Measurements from ENCODE around the gene ILKAP. TPM values are rescaled to one million over a fixed set of nuclear protein-coding genes. Genes with fewer than 3 reads are reported as not detected.
A peak's percentile ranks its signal among the peaks of the same experiment; 100 is the strongest.

Gene ILKAP
- total and polyA plus RNA-seq, 4 experiments from 2014 or later = 44.4 to 87.8 (median 63.2) TPM

DNA sequence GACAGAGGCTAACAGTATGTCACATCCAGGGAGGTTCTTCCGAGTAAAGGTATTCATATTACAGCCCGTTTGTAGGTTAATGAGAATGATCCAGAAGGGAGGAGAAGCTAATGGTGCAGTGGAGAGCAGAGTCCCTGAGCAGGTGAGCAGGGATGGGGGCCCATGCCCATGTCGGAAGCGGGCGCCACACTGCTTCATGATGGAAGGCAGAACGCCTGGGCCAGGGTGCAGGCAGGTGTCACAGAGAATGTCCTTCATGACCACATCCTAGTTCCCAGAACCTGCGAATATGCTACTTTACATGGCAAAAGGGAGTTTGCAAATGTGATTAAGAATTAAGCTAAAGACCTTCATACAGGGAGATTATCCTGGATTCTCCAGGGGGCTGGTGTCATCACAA, 32.4 kb upstream of the ILKAP start:
- H3K4me3 ChIP-seq (ENCODE audit: low read length in 2 of 2) = no peak overlapping the region
- Mint-ChIP-seq H3K36me3 (no peaks in the 10 kb centered on the region), H3K4me1 (peaks cover 8 to 48% (median 14%) of the 10 kb centered on the region in 4 donors), H3K9me3 (peaks cover 0 to 1% (median 0%) of the 10 kb centered on the region in 8 donors), H3K27ac (peak overlapping the region in 1 of 7 donors; percentile 46), H3K4me3 (peak overlapping the region in 4 of 8 donors; percentile 3 to 44 (median 26)), H3K27me3 (peaks cover 18 to 26% of the 10 kb centered on the region in 2 donors)
- POLR2A ChIA-PET (ENCODE audit: partially characterized antibody) = no interaction called here
- H3K27me3 ChIP-seq (ENCODE audit: insufficient read depth, low read length) = peaks cover 8% of the 10 kb centered on the region
- CTCF ChIA-PET (ENCODE audit: partially characterized antibody) = no interaction called here
- intact Hi-C loops (cut with micrococcal nuclease) = no loop called here
- no peak for DNase-seq
- H3K9me3 ChIP-seq (ENCODE audit: control insufficient read depth in 1 of 2, low read length in 2 of 2) = no peaks in the 10 kb centered on the region
- H3K27ac ChIP-seq (ENCODE audit: low read depth, low read length) = no peak overlapping the region
- no peaks in the 10 kb centered on the region for H3K36me3 ChIP-seq (ENCODE audit: insufficient read depth, low read length)
- H3K4me1 ChIP-seq (ENCODE audit: insufficient read depth, low read length) = peaks cover 23% of the 10 kb centered on the region

DNA sequence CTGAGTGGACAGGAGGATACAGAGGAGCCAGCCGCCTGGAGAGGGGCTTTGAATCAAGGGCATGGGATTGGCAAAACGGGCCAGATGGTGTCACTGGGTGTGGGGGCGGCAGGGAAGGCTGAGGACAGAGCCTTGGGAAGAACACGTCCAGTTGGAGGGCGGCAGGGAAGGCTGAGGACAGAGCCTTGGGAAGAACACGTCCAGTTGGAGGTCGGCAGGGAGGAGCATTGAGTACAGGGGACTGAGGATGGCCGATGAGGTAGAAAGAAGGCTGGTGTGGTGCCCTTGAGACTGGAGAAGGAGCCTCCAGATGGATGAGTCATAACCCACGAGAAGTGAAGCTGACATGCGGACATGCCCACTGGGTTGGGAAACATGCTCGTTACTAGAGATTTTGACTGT, 31.8 kb upstream of the ILKAP start:
- H3K9me3 ChIP-seq (ENCODE audit: control insufficient read depth in 1 of 2, low read length in 2 of 2) = no peaks in the 10 kb centered on the region
- intact Hi-C loops (cut with micrococcal nuclease) = no loop called here
- H3K27me3 ChIP-seq (ENCODE audit: insufficient read depth, low read length) = peaks cover 8% of the 10 kb centered on the region
- Mint-ChIP-seq H3K9me3 (peaks cover 0 to 1% (median 0%) of the 10 kb centered on the region in 8 donors), H3K27me3 (peaks cover 18 to 26% of the 10 kb centered on the region in 2 donors), H3K27ac (peak overlapping the region in 2 of 7 donors; percentile 8 to 31), H3K4me3 (peak overlapping the region; percentile 23 to 76 (median 68)), H3K36me3 (no peaks in the 10 kb centered on the region), H3K4me1 (peaks cover 13 to 51% (median 19%) of the 10 kb centered on the region in 4 donors)
- no peak for DNase-seq
- ChIA-PET CTCF (ENCODE audit: partially characterized antibody) (no interaction called here), POLR2A (ENCODE audit: partially characterized antibody) (no interaction called here)
- no peak overlapping the region for H3K27ac ChIP-seq (ENCODE audit: low read depth, low read length)
- no peaks in the 10 kb centered on the region for H3K36me3 ChIP-seq (ENCODE audit: insufficient read depth, low read length)
- no peak overlapping the region for H3K4me3 ChIP-seq (ENCODE audit: low read length in 2 of 2)
- H3K4me1 ChIP-seq (ENCODE audit: insufficient read depth, low read length) = peaks cover 27% of the 10 kb centered on the region

DNA sequence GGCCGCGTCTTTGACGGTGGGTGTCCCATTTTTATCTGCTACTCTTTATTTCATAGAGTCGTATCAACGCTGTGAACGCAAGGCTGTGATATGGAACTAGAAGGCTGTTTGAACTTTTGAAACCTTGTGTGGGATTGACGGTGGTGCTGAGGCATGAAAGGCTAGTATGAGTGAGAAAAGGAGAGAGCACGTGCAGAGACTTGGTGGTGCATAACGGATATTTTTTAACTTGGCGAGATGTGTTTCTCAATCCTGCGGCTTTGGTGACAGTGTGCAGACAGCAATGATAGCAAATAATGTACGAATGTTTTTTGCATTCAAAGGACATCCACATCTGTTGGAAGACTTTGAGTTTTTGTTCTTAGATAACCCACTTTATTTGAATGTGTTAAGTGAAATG, 30.1 kb upstream of the ILKAP start:
- peak overlapping the region; percentile 22 to 76 (median 66) for H3K4me3 Mint-ChIP-seq
- peaks cover 18 to 24% of the 10 kb centered on the region in 2 donors for H3K27me3 Mint-ChIP-seq
- peaks cover 13 to 55% (median 21%) of the 10 kb centered on the region in 4 donors for H3K4me1 Mint-ChIP-seq
- Histone ChIP-seq H3K27ac (ENCODE audit: low read depth, low read length) (no peak overlapping the region), H3K9me3 (ENCODE audit: control insufficient read depth in 1 of 2, low read length in 2 of 2) (no peaks in the 10 kb centered on the region), H3K27me3 (ENCODE audit: insufficient read depth, low read length) (peaks cover 8% of the 10 kb centered on the region), H3K4me1 (ENCODE audit: insufficient read depth, low read length) (peaks cover 19% of the 10 kb centered on the region), H3K4me3 (ENCODE audit: low read length in 2 of 2) (no peak overlapping the region), H3K36me3 (ENCODE audit: insufficient read depth, low read length) (no peaks in the 10 kb centered on the region)
- DNase-seq = no peak
- ChIA-PET CTCF (ENCODE audit: partially characterized antibody) (interaction anchor here (1.0 kb wide), 1 partner anchor 31 kb away, joined by 4 read pairs; no protein-coding TSS in a partner anchor), POLR2A (ENCODE audit: partially characterized antibody) (interaction anchor here (0.8 to 1.7 kb wide), 3 partner anchors 17 to 56 kb away, joined by 3 to 7 read pairs (median 4); partner anchors contain the start of gene ILKAP)
- peaks cover 0 to 1% (median 0%) of the 10 kb centered on the region in 8 donors for H3K9me3 Mint-ChIP-seq
- H3K27ac Mint-ChIP-seq = peak overlapping the region in 1 of 7 donors; percentile 9
- intact Hi-C loops (cut with micrococcal nuclease) = no loop called here
- H3K36me3 Mint-ChIP-seq = no peaks in the 10 kb centered on the region

DNA sequence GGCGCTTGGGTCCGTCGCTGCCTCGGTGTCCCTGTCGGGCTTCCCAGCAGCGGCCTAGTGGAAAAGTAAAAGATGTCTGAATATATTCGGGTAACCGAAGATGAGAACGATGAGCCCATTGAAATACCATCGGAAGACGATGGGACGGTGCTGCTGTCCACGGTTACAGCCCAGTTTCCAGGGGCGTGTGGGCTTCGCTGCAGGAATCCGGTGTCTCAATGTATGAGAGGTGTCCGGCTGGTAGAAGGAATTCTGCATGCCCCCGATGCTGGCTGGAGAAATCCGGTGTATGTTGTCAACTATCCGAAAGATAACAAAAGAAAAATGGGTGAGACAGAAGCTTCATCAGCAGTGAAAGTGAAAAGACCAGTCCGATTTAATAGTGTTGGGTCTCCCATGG, 28.3 kb upstream of the ILKAP start:
- Histone ChIP-seq H3K27ac (ENCODE audit: low read depth, low read length) (no peak overlapping the region), H3K4me3 (ENCODE audit: low read length in 2 of 2) (peak overlapping the region in 1 of 2 donors; percentile 55), H3K9me3 (ENCODE audit: control insufficient read depth in 1 of 2, low read length in 2 of 2) (no peaks in the 10 kb centered on the region), H3K36me3 (ENCODE audit: insufficient read depth, low read length) (no peaks in the 10 kb centered on the region), H3K27me3 (ENCODE audit: insufficient read depth, low read length) (peaks cover 6% of the 10 kb centered on the region), H3K4me1 (ENCODE audit: insufficient read depth, low read length) (peaks cover 16% of the 10 kb centered on the region)
- Mint-ChIP-seq H3K4me1 (peaks cover 13 to 47% (median 21%) of the 10 kb centered on the region in 4 donors), H3K4me3 (peak overlapping the region; percentile 75 to 92 (median 80)), H3K36me3 (no peaks in the 10 kb centered on the region), H3K9me3 (peaks cover 0 to 1% (median 0%) of the 10 kb centered on the region in 8 donors), H3K27me3 (peaks cover 18 to 24% of the 10 kb centered on the region in 2 donors), H3K27ac (peak overlapping the region in 2 of 7 donors; percentile 7 to 72)
- ChIA-PET CTCF (ENCODE audit: partially characterized antibody) (interaction anchor here (1.2 to 1.8 kb wide), 2 partner anchors 10 to 309 kb away, joined by 3 to 4 read pairs; no protein-coding TSS in a partner anchor), POLR2A (ENCODE audit: partially characterized antibody) (interaction anchor here (1.2 to 1.8 kb wide), 5 partner anchors 8 to 30 kb away, joined by 3 to 17 read pairs (median 4); partner anchors contain the start of genes HES6 and ILKAP)
- intact Hi-C loops (cut with micrococcal nuclease) = loop anchor here (1.0 to 2.0 kb wide), 3 partner anchors 29 to 263 kb away; partner anchors contain the start of genes ILKAP and SCLY
- DNase-seq = no peak

DNA sequence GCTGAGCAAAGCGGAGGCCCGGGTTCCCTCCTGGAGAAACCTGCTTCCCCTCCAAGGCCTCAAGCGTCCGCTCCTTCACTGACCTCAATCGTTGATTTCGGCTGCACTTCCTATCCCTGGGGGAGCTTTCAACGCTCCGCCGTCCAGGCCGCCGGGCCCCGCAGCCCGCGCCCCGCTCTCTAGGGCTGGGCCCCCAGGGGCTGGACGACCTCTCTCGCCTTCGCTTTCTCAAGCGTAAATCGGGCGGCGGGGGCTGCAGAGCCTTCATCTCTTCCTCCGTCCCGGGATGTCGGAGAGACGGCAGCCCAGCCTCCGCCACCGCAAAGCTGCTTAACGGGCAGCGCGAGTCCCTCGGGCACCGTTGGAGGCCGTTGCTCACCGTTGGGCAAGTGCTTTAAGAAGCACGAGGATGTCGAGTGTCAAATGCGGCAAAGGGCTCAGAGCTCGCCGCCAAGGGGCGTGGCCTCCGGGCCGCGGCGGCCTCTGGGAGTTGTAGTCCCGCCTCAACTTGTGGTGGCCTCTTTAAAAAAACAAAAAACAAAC, 27.8 kb upstream of the ILKAP start:
- Histone ChIP-seq H3K27me3 (ENCODE audit: insufficient read depth, low read length) (peaks cover 3% of the 10 kb centered on the region), H3K27ac (ENCODE audit: low read depth, low read length) (no peak overlapping the region), H3K36me3 (ENCODE audit: insufficient read depth, low read length) (no peaks in the 10 kb centered on the region), H3K9me3 (ENCODE audit: control insufficient read depth in 1 of 2, low read length in 2 of 2) (no peaks in the 10 kb centered on the region), H3K4me3 (ENCODE audit: low read length in 2 of 2) (peak overlapping the region; percentile 20 to 55), H3K4me1 (ENCODE audit: insufficient read depth, low read length) (peaks cover 16% of the 10 kb centered on the region)
- peaks cover 0 to 1% (median 0%) of the 10 kb centered on the region in 8 donors for H3K9me3 Mint-ChIP-seq
- DNase-seq = peak; percentile 44 to 83 (median 78)
- H3K4me3 Mint-ChIP-seq = peak overlapping the region; percentile 75 to 92 (median 80)
- H3K27me3 Mint-ChIP-seq = peaks cover 16 to 23% of the 10 kb centered on the region in 2 donors
- H3K4me1 Mint-ChIP-seq = peaks cover 13 to 47% (median 21%) of the 10 kb centered on the region in 4 donors
- H3K36me3 Mint-ChIP-seq = no peaks in the 10 kb centered on the region
- peak overlapping the region in 6 of 7 donors; percentile 7 to 72 (median 50) for H3K27ac Mint-ChIP-seq
- intact Hi-C loops (cut with micrococcal nuclease) = loop anchor here (1.0 to 2.0 kb wide), 3 partner anchors 28 to 263 kb away; partner anchors contain the start of genes ILKAP and SCLY
- POLR2A ChIA-PET (ENCODE audit: partially characterized antibody) = interaction anchor here (1.2 to 1.8 kb wide), 5 partner anchors 8 to 30 kb away, joined by 3 to 17 read pairs (median 4); partner anchors contain the start of genes HES6 and ILKAP
- CTCF ChIA-PET (ENCODE audit: partially characterized antibody) = interaction anchor here (1.2 to 1.8 kb wide), 2 partner anchors 9 to 308 kb away, joined by 3 to 4 read pairs; no protein-coding TSS in a partner anchor

DNA sequence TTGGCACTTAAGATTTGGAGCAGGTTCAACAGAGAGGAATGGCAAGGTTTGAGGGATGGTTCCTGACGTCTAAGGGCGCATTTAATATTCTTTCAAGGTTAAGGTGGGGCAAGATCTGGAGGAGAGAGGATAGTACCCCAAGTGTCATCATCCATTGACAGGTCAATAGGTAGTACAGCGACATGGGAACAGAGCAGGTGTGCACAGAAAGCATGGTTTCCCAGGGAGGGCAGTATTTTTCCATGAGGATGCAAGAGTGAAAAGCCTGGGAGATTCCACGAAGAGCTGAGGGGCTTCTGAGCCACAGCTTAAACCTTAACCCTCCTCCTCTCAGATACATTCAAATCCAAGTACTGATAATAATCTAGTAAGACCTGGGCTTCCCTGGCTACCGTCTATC, 27.2 kb upstream of the ILKAP start:
- no peak for DNase-seq
- no peaks in the 10 kb centered on the region for H3K36me3 Mint-ChIP-seq
- peak overlapping the region in 2 of 7 donors; percentile 4 to 57 for H3K27ac Mint-ChIP-seq
- peaks cover 3% of the 10 kb centered on the region for H3K27me3 ChIP-seq (ENCODE audit: insufficient read depth, low read length)
- no peak overlapping the region for H3K27ac ChIP-seq (ENCODE audit: low read depth, low read length)
- POLR2A ChIA-PET (ENCODE audit: partially characterized antibody) = interaction anchor here (1.3 to 1.8 kb wide), 4 partner anchors 9 to 29 kb away, joined by 3 to 17 read pairs (median 6); partner anchors contain the start of genes HES6 and ILKAP
- no peaks in the 10 kb centered on the region for H3K36me3 ChIP-seq (ENCODE audit: insufficient read depth, low read length)
- peaks cover 13 to 44% (median 21%) of the 10 kb centered on the region in 4 donors for H3K4me1 Mint-ChIP-seq
- H3K4me1 ChIP-seq (ENCODE audit: insufficient read depth, low read length) = peaks cover 16% of the 10 kb centered on the region
- H3K4me3 Mint-ChIP-seq = peak overlapping the region; percentile 4 to 88 (median 61)
- CTCF ChIA-PET (ENCODE audit: partially characterized antibody) = interaction anchor here (1.2 kb wide), 1 partner anchor 9 kb away, joined by 3 read pairs; no protein-coding TSS in a partner anchor
- intact Hi-C loops (cut with micrococcal nuclease) = loop anchor here (1.0 to 2.0 kb wide), 3 partner anchors 27 to 262 kb away; partner anchors contain the start of genes ILKAP and SCLY
- peaks cover 10 to 17% of the 10 kb centered on the region in 2 donors for H3K27me3 Mint-ChIP-seq
- no peaks in the 10 kb centered on the region for H3K9me3 ChIP-seq (ENCODE audit: control insufficient read depth in 1 of 2, low read length in 2 of 2)
- peak overlapping the region; percentile 20 to 55 for H3K4me3 ChIP-seq (ENCODE audit: low read length in 2 of 2)
- peaks cover 0 to 1% (median 0%) of the 10 kb centered on the region in 8 donors for H3K9me3 Mint-ChIP-seq

DNA sequence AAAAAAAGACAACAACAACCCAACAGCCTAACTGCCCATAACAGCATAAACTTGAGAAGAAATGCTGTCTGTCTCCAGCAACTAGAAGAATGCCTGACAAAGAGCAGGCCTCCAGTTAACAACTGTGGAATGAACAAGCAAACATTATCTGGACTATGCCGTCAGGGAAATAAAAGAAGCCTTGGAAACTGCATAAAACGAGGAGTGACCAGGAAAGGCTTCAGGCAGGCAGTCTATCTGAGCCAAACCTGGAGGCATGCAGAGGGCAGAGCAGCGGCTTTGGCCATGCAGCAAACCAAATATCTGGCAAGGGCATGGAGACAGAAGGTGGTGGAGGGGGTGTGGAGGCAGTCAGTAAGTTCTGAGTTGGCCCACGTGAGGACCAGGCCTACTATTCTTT, 25.2 kb upstream of the ILKAP start:
- Mint-ChIP-seq H3K4me3 (peak overlapping the region in 1 of 8 donors; percentile 32), H3K36me3 (no peaks in the 10 kb centered on the region), H3K27me3 (peaks cover 3 to 8% of the 10 kb centered on the region in 2 donors), H3K4me1 (peaks cover 11 to 32% (median 16%) of the 10 kb centered on the region in 4 donors), H3K9me3 (peaks cover 0 to 1% (median 0%) of the 10 kb centered on the region in 8 donors), H3K27ac (peak overlapping the region in 1 of 7 donors; percentile 25)
- Histone ChIP-seq H3K36me3 (ENCODE audit: insufficient read depth, low read length) (no peaks in the 10 kb centered on the region), H3K4me1 (ENCODE audit: insufficient read depth, low read length) (peaks cover 16% of the 10 kb centered on the region), H3K27ac (ENCODE audit: low read depth, low read length) (no peak overlapping the region), H3K4me3 (ENCODE audit: low read length in 2 of 2) (no peak overlapping the region), H3K27me3 (ENCODE audit: insufficient read depth, low read length) (no peaks in the 10 kb centered on the region), H3K9me3 (ENCODE audit: control insufficient read depth in 1 of 2, low read length in 2 of 2) (no peaks in the 10 kb centered on the region)
- intact Hi-C loops (cut with micrococcal nuclease) = no loop called here
- POLR2A ChIA-PET (ENCODE audit: partially characterized antibody) = no interaction called here
- no peak for DNase-seq
- CTCF ChIA-PET (ENCODE audit: partially characterized antibody) = no interaction called here
